Esophagus muscularis mucosa (tissue), 4 donors: ENCODE measurements around the gene KAZN. TPM values are rescaled to one million over a fixed set of nuclear protein-coding genes. Genes with fewer than 3 reads are reported as not detected.

ENCODE experiments used
- DNase-seq: peaks from one replicate; pipeline ENCODE4 v3.0.0-alpha.2; 2017; ENCODE audit errors: extremely low spot score
- H3K27ac ChIP-seq, 4 donors: fragments of 200-600 bp; sonication (generic); replicated peaks in 1 of 4; 1 replicate in 3 of 4; 2 replicates in 1 of 4; pipeline ENCODE4 v1.5.1; 2016 to 2019; ENCODE audit warnings: mild to moderate bottlenecking in 1 of 4
- H3K27me3 ChIP-seq, 4 donors: fragments of 200-600 bp; sonication (generic); one replicate each; pipeline versions ENCODE4 v1.5.1 to v1.6.0; 2016 to 2019
- H3K36me3 ChIP-seq, 4 donors: fragments of 200-600 bp; sonication (generic); one replicate each; pipeline ENCODE4 v1.5.1; 2016 to 2019
- H3K4me1 ChIP-seq, 4 donors: fragments of 200-600 bp; sonication (generic); one replicate each; pipeline ENCODE4 v1.5.1; 2016 to 2019
- H3K4me3 ChIP-seq, 4 donors: fragments of 200-600 bp; sonication (generic); 1 replicate in 2 of 4; 2 replicates in 2 of 4; pipeline ENCODE4 v1.5.1; 2016 to 2019; ENCODE audit warnings: mild to moderate bottlenecking in 4 of 4, moderate library complexity in 1 of 4
- H3K9me3 ChIP-seq, 4 donors: fragments of 200-600 bp; sonication (generic); 1 replicate in 3 of 4; 2 replicates in 1 of 4; pipeline ENCODE4 v1.5.1; 2016 to 2019
- EP300 ChIP-seq: sonication (generic); formaldehyde crosslinking; IDR thresholded peaks from one replicate; pipeline ENCODE4 v1.6.1; 2017; ENCODE audit warnings: antibody characterized with exemption
- POLR2A ChIP-seq: fragments of 450-650 bp; IDR thresholded peaks from one replicate; pipeline ENCODE4 v1.6.1; 2017; ENCODE audit warnings: antibody characterized with exemption, moderate library complexity, mild to moderate bottlenecking, low read depth
- POLR2AphosphoS5 ChIP-seq, 2 donors: sonication (generic); formaldehyde crosslinking; IDR thresholded peaks; one replicate each; pipeline ENCODE4 v1.6.1; 2017; ENCODE audit warnings: antibody characterized with exemption in 2 of 2
- WGBS: methylation state at CpG from one replicate; pipeline ENCODE4 v1.1.5; 2018; 5-methylcytosine and 5-hydroxymethylcytosine counted together
- intact Hi-C: fragments of 100-400 bp; cut with DNase I; formaldehyde crosslinking; loops from one replicate; pipeline ENCODE4 v1.15.1; 2023
- total RNA-seq, 4 donors: library from RNA; depleted of rRNA; stranded (reverse); fragments of >200 nt; gene quantifications; one replicate each; pipeline versions ENCODE4 v1.1.0 to v1.2.1, GENCODE V29; 2016
- TF ChIP-seq, protein P1 (sequence below), 3 experiments: fragments of 200-600 bp in 2 of 3; fragments of 450-650 bp in 1 of 3; sonication (generic) in 2 of 3; IDR thresholded peaks; one replicate each; pipeline ENCODE4 v1.5.1; 2017 to 2019; ENCODE audit warnings: antibody characterized with exemption in 3 of 3, mild to moderate bottlenecking in 2 of 3, moderate library complexity in 1 of 3

KAZN gene
- total RNA-seq, 4 donors from 2014 or later: 9.9 to 14.1 (median 11.9) TPM

DNA sequence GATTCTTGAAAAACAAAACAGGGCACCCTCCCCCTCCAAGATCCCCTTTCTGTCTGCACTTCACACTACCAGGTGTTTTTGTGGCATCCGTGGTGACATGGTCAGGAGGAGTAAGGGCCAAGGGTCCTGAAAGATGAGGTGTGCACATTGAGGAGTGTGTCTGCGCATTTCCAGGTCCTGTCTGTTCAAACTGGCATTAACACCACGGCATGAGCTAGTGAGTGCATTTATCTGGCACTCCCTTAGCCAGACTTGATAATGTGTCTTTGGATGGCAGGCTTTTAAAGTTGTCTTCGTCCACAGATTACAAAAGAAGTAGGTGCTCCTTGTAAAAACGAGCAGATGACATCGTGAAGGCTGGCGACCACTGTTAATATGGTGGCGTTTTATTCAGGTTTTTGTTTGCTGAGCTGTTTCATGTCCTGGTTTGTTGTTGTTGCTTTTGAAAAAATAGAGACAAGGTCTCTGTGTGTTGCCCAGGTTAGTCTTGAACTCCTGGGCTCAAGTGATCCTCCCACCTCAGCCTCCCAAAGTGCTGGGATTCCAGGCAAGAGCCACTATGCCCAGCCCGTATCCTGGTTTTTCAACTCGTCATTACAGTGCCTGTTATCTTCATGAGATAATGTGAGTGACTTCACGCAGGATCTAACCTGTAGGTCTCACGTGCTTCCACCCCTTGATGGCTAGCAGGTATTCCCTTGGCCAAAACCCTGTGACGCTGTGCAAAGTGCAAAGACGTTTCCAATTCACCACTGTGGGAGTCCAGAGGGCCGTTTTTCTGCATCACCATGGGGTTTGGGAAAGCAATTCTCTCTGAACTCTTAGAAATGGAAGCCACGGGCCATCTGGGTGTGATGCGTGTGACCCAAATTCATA, 559.3 kb downstream of the KAZN start:
- Histone ChIP-seq H3K36me3 (no peaks in the 10 kb centered on the region), H3K4me1 (peaks cover 17 to 80% (median 68%) of the 10 kb centered on the region in 4 donors), H3K27me3 (peaks cover 0 to 8% (median 0%) of the 10 kb centered on the region in 4 donors), H3K4me3 (no peak overlapping the region), H3K27ac (peak overlapping the region in 3 of 4 donors; percentile 47 to 91 (median 49)), H3K9me3 (no peaks in the 10 kb centered on the region)
- intact Hi-C loops: no loop called here
- TF ChIP-seq POLR2AphosphoS5 (IDR thresholded peaks at IDR 0.05) (no peak), EP300 (no peak), POLR2A (no peak)
- TF ChIP-seq, protein P1, sequence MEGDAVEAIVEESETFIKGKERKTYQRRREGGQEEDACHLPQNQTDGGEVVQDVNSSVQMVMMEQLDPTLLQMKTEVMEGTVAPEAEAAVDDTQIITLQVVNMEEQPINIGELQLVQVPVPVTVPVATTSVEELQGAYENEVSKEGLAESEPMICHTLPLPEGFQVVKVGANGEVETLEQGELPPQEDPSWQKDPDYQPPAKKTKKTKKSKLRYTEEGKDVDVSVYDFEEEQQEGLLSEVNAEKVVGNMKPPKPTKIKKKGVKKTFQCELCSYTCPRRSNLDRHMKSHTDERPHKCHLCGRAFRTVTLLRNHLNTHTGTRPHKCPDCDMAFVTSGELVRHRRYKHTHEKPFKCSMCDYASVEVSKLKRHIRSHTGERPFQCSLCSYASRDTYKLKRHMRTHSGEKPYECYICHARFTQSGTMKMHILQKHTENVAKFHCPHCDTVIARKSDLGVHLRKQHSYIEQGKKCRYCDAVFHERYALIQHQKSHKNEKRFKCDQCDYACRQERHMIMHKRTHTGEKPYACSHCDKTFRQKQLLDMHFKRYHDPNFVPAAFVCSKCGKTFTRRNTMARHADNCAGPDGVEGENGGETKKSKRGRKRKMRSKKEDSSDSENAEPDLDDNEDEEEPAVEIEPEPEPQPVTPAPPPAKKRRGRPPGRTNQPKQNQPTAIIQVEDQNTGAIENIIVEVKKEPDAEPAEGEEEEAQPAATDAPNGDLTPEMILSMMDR (IDR thresholded peaks at IDR 0.05): no peak
- no peak for DNase-seq
- 88% methylated on average over 17 of the region's 17 CpGs for WGBS

DNA sequence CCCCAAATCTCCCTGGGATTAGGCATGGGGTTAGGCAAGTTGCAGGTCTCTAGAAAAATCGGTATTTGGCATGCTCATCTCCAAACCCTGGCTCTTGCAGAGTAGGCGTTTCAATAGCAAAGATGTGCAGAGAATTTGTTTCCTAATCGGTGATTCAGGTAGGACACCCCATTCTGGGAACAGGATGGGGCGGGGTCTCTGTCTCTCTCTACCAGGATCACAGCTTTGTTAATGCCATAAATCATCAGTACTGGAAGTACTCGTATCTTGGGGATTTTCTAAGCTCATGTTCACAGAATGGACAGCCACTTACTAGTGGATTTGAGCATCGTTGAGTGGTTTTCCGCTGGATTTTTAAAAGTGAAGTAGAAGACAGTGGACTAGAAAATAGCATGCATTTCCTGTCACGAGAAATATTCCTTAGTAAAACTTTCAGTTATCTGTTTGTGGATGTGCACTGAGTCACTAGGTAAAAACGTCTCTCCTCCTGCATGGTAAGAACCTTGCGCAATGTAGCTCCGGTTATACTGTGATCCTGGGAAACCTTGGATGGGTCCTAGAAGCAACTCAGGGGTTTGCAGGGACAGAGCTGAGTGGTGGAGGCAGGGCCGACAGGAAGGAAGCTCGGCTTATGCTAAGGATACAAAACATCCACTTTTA, 560.2 kb downstream of the KAZN start:
- TF ChIP-seq, protein P1 (IDR thresholded peaks at IDR 0.05): no peak
- TF ChIP-seq POLR2AphosphoS5 (IDR thresholded peaks at IDR 0.05): peak in 1 of 2 donors; percentile 47
- TF ChIP-seq EP300: no peak
- no peak for TF ChIP-seq POLR2A
- DNase-seq: no peak
- Histone ChIP-seq H3K36me3 (no peaks in the 10 kb centered on the region), H3K4me1 (peaks cover 17 to 72% (median 61%) of the 10 kb centered on the region in 4 donors), H3K27me3 (peaks cover 0 to 5% (median 0%) of the 10 kb centered on the region in 4 donors), H3K4me3 (peak overlapping the region in 1 of 4 donors; percentile 3), H3K9me3 (no peaks in the 10 kb centered on the region), H3K27ac (peak overlapping the region; percentile 47 to 69 (median 52))
- intact Hi-C loops: no loop called here
- 51% methylated on average over 13 of the region's 13 CpGs for WGBS

DNA sequence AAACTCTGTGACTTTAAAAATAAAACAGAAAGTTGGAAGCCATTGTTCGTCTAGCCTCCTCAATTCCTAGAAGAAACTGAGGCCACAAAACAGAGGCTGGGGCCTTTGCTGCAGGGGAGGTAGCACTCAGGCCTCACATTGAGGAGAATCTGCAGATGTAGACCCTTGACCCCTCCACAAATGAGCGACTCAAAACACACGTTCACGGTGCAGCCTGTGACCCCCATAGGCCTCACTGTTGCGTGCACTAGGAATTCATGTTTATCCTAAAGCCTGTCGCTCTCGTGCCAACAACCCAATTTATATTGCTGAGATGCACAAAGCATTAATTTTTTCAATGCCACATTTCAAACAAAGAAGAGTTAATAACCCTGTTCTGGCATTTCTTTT, 560.7 kb downstream of the KAZN start:
- intact Hi-C loops: no loop called here
- Histone ChIP-seq H3K4me3 (peak overlapping the region in 1 of 4 donors; percentile 3), H3K36me3 (no peaks in the 10 kb centered on the region), H3K27me3 (no peaks in the 10 kb centered on the region), H3K9me3 (no peaks in the 10 kb centered on the region), H3K27ac (peak overlapping the region; percentile 47 to 69 (median 52)), H3K4me1 (peaks cover 15 to 66% (median 57%) of the 10 kb centered on the region in 4 donors)
- TF ChIP-seq, protein P1 (IDR thresholded peaks at IDR 0.05): no peak
- DNase-seq: no peak
- WGBS: 38% methylated on average over 7 of the region's 7 CpGs

DNA sequence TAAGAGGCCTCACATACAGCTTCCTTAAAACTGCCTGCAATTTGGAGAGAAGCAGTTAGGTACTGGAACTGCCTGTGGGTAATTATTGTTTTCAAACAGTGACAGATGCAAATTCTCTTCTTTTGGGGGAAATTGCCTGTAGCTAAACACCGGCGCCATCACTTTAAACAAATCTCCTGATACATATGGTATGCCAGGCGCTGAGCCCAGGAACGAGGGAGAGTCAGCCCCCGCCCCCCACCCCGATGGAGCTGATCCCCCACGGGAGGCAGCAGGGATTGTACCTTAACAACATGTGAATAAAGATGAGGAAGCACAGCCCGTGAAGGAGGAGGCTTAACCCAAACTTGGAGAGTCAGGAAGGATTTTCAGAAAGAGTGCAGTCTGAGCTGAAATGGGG, 562.1 kb downstream of the KAZN start:
- H3K9me3 ChIP-seq: no peaks in the 10 kb centered on the region
- no peak overlapping the region for H3K27ac ChIP-seq
- no peak for DNase-seq
- H3K36me3 ChIP-seq: no peaks in the 10 kb centered on the region
- intact Hi-C loops: no loop called here
- H3K4me1 ChIP-seq: peaks cover 7 to 52% (median 42%) of the 10 kb centered on the region in 4 donors
- 44% methylated on average over 8 of the region's 8 CpGs for WGBS
- no peaks in the 10 kb centered on the region for H3K27me3 ChIP-seq
- H3K4me3 ChIP-seq: no peak overlapping the region
- TF ChIP-seq POLR2A: no peak
- no peak for TF ChIP-seq EP300
- TF ChIP-seq POLR2AphosphoS5 (IDR thresholded peaks at IDR 0.05): no peak
- TF ChIP-seq, protein P1 (IDR thresholded peaks at IDR 0.05): no peak
